ENCODE results near the gene TNFSF10.

TNFSF10 gene

DNA sequence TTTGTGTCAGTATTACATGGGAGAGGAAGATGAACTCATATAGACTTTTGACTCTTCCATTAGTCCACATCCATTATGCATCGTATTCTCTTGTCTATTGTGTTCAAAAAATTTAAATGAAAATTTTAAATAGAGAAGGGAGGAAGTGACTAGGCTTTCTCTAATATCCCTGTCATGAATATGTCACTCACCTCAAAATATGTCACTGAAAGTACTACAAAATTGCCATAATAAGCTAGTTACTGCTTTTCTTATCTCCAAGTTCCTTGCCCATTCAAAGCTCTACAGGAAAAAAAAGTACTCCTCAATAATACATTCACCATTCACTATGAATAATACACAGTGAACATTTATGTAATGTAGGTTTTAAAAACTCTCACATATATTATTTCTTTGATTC is 52.6 kb downstream of the TNFSF10 start:
- TF ChIP-seq POLR2A (IDR thresholded peaks at IDR 0.05; ENCODE audit: low read length) (no peak), GATA1 (IDR thresholded peaks at IDR 0.05; ENCODE audit: low read depth, low read length) (no peak)
- DNase-seq = no peak

DNA sequence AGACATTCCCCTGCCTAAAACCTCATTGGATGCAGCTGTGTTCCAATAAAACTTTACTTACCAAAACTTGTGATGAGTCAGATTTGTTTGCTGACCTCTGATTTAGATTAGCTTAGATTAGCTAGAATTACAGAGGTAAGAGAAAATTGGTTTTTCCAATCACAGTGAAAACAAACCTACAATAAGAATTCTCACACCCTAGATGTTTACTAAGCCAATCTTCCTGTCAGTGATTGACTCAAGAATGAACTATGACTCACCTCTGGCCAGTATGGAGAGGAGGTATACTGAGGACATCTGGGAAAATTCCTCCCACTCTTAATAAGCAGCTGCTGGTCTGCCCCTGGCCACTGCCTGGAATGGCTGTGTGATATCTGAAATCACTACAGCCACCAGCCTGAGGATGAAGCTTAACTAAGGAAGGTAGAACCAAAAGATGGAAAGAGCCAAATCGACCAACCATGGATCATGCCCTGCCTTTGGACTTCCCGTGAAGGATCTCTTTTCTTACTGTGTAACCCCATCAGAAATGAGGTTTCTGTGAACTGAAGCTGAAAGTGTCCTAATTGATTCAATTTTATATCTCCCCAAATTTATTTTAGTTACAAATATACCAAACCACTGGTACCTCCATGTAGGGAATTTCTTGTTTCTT is 55.9 kb downstream of the TNFSF10 start:
- TF ChIP-seq POLR2A (IDR thresholded peaks at IDR 0.05; ENCODE audit: low read length) (no peak), GATA1 (IDR thresholded peaks at IDR 0.05; ENCODE audit: low read depth, low read length) (no peak)
- DNase-seq = no peak

DNA sequence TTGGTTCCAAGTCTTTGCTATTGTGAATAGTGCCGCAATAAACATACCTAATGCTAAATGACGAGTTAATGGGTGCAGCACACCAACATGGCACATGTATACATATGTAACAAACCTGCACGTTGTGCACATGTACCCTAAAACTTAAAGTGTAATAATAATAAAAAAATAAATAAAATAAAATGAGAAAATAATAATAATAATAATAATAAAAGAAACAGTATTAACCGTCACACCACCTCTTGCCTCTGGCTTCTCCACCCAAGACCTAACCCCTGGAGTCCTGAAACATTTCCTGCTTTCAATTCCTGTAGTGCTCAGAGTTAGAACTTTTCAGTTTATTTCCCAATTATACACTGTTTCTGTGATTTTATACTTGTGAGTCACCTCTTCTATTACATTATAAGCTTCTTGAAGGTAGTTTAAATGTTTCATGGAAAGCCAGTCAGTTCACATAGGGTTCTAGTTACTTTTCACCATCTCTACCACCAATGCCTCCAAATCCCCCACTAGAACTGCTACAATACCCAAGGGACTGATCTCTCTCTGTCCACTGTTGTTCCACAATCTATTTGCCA is 56.6 kb downstream of the TNFSF10 start:
- TF ChIP-seq POLR2A (IDR thresholded peaks at IDR 0.05; ENCODE audit: low read length) (no peak), GATA1 (IDR thresholded peaks at IDR 0.05; ENCODE audit: low read depth, low read length) (no peak)
- no peak for DNase-seq

DNA sequence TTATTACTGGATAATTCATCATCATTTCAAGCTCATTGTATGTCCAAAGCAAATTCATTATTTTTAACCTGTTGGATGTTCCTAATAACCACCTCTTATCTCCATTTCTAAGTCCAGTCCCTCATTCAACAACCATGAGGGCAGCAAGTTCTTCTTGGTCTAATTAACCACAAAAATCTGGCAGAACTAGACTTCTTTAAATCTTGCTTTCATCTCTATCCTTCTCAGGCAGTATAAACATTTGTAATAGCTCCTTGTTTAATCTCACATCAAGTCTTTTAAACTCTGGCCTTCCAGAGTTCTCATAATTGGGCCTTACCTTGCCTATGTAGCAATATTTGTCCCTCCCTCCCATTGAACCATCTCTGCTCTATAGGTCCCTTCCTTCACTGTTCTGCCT is 57.9 kb downstream of the TNFSF10 start:
- no peak for DNase-seq
- TF ChIP-seq GATA1 (IDR thresholded peaks at IDR 0.05; ENCODE audit: low read depth, low read length) = no peak

DNA sequence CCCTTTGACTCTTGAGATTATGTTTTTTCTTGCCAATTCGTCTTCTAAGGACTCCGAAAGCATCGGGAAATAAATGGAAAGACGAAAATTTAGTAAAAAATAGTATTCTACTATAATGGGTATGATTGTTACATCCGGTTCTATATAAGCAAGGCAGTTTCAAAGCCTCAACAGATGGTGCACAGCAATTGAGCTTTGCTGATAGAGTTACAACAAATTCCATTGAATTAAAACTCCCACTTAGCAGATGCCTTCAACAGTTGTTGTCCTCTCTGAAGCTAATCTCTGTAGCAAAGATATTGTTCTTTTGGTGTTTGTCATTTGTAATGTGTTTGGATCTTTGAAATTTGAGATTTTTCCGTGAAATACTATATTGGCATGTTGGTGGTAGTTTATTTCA is 58.9 kb downstream of the TNFSF10 start:
- TF ChIP-seq POLR2A (IDR thresholded peaks at IDR 0.05; ENCODE audit: low read length) (no peak), GATA1 (IDR thresholded peaks at IDR 0.05; ENCODE audit: low read depth, low read length) (no peak)
- DNase-seq = no peak

DNA sequence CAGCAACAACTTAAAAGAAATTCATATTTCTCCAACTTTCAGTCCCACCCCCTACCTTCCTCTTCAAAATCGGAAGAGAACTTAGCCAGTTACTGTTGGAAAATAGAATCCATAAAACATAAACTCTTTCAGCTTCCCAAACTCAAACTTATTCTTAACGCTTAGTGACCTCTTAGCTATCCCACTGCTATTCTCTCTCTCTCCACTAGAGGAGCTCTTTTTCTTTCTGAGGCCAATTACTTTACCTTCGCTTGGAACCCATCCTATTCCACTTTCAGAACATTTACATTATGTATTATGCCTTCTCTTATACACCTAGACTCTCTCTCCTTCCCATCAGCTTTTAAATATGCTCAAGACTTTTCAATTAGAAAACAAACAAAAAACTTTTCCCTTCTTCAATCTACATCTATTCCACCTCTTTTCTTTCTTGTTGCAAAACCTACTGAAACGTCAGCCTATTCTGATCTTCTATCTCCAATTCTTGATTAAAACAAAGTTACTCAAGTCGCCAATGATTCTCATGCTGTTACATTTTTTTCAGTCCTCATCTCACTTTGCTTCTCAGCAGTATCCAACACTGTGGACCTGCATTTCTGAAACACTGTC is 61.6 kb downstream of the TNFSF10 start:
- TF ChIP-seq POLR2A (IDR thresholded peaks at IDR 0.05; ENCODE audit: low read length) (no peak), GATA1 (IDR thresholded peaks at IDR 0.05; ENCODE audit: low read depth, low read length) (no peak)
- peak; percentile 9 to 49 for DNase-seq

DNA sequence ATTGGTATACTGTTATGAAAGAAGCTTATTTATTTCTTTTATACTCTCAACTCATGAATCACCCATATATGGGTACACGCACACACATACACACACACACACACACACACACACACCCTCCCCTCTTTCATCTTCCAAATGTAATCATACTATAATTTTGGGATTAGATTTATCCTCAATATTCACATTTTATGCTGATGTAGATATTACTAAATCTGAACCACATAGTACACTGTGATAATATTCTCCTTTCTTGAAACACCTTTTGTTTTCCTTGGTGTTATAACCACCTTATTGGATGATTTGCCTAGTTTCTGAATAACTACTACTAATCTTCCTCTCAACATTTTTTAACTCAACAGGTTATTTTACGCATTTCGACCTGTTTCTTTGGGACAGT is 66.8 kb downstream of the TNFSF10 start:
- TF ChIP-seq POLR2A (IDR thresholded peaks at IDR 0.05; ENCODE audit: low read length) = no peak
- no peak for TF ChIP-seq GATA1 (IDR thresholded peaks at IDR 0.05; ENCODE audit: low read depth, low read length)
- DNase-seq = no peak
